GM21717 (cell line): ENCODE data around the gene UNG.

ENCODE experiments used
- ATAC-seq: cut with Tn5 transposase; IDR thresholded peaks from one replicate; pipeline ENCODE4 v1.9.1; 2021; ENCODE audit warnings: mild to moderate bottlenecking, moderate library complexity; ENCODE audit not compliant: unreplicated experiment

The UNG gene

GRCh38 chr12:109088818-109089217 lies 8.6 kb upstream of the UNG start:
- no peak for ATAC-seq

DNA sequence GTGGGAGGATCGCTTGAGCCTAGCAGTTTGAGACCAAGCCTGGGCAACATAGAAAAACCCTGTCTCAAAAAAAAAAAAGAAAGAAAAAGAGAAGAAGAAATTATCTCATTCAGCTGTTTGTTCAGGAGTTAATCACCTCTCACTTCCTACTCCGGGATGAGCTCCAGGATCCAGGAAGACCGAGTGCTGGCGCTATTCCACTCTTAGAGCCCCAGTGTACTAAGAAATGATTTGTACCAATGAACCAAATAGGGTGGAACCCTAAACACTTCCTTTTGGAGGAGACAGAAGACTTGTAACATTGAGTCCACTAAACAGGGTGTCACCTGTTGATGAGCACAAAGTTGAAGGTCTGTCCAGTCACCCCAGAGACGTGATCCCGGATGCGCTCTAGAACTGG lies 7.7 kb upstream of the UNG start:
- no peak for ATAC-seq

DNA sequence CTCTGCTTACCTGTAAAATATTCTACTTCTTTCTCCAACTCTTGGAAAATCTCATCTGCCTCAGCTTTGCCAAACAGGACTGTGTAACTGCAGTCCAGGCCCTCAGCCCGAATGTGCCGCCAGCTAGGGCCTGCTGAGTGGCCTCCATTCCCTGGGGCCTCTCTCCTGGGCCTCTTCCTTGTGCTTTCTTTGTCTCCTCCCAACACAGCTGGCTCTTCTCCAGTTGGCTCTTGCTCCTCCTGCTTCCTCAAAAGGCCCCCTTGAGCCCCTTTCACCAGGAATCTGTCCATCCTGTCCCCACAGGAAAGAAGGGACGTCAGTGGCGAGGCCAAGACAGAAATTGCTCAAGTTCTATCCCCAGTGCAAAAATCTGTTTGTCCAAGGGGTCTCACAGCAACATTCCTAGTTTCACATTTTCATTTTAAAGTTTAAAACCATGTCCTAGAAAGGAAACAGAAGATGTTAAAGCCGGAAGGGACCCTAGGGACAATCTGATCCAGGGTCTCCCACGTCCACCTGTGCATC lies 4.8 kb upstream of the UNG start:
- no peak for ATAC-seq

- peak; percentile 64 for ATAC-seq
Observed at GRCh38 chr12:109093022-109093918, 4.1 kb upstream of the UNG start, which contains the start of gene ALKBH2. Gene ALKBH2 (minus strand): TSS chr12:109093472. CDS start chr12:109092786, 686 bp downstream.

DNA sequence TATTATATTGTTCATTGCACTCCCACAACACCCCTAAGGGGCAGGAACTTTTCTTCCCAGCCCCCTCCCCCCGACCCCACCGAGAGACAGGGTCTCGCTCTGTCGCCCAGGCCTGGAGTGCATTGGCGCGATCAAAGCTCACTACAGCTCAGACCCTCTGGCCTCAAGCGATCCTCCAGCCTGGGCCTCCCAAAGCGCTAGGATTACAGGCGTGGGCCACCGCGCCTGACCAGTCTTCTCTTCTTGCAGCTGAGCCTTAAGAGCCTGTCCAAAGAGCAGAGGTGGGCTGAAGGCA lies 310 bp upstream of the UNG start:
- no peak for ATAC-seq

- peak; percentile 18 for ATAC-seq
Observed at GRCh38 chr12:109098183-109098604, 797 bp downstream of the UNG start.

- no peak for ATAC-seq
Observed at GRCh38 chr12:109098651-109099050, 1.3 kb downstream of the UNG start.

GRCh38 chr12:109099431-109100020 lies 2.1 kb downstream of the UNG start:
- ATAC-seq, result no peak

- ATAC-seq, result no peak
Observed at GRCh38 chr12:109100741-109101140, 3.3 kb downstream of the UNG start.

- no peak for ATAC-seq
Observed at GRCh38 chr12:109102491-109102890, 5.1 kb downstream of the UNG start.

GRCh38 chr12:109105176-109105575 lies 7.8 kb downstream of the UNG start:
- ATAC-seq, result no peak

- ATAC-seq, result no peak
Observed at GRCh38 chr12:109109746-109110350, 12.5 kb downstream of the UNG start.

GRCh38 chr12:109110988-109111495 lies 13.6 kb downstream of the UNG start:
- no peak for ATAC-seq

DNA sequence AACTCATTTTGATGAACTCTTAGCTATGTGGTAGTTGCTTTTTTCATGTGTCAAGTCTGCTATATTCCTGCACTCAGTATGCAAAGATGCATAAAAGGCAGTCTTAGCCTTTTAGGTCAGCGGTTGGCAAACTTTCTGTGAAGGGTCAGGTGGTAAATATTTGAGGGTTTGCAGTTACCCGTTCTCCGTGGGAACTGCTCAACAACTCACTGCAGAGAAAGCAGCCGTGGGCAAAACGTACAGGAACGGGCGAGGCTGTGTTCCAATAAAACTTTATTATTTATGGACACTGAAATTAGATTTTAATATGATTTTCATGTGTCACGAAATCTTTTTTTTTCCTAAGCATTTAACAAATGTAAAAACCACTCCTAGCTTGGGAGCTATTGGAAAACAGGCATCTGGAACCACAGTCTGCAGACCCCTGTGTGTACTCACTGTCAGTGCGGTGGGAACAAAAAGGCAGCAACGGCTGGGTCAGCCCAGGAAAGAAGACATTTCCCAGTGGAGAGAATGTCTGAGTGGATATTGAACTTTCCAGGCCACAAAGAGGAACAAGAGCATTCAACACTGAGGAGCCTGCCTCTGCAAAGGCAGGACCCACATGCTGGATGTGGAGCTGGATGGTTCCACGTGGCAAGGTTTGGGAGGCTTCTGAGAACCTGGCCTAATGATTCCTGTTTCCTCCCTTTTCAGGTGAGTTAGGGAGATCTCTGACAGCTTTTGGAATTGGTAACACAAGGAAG lies 15.5 kb downstream of the UNG start:
- ATAC-seq, result no peak

GRCh38 chr12:109113661-109114321 lies 16.4 kb downstream of the UNG start:
- no peak for ATAC-seq

GRCh38 chr12:109114644-109115043 lies 17.2 kb downstream of the UNG start:
- no peak for ATAC-seq

GRCh38 chr12:109115404-109115757 lies 18.0 kb downstream of the UNG start:
- ATAC-seq, result no peak

- no peak for ATAC-seq
Observed at GRCh38 chr12:109115758-109116610, 18.6 kb downstream of the UNG start, which contains the start of gene ACACB. Gene ACACB (plus strand): TSS chr12:109116587. CDS start chr12:109139406, 22,819 bp downstream.

- ATAC-seq, result no peak
Observed at GRCh38 chr12:109116611-109116949, 19.2 kb downstream of the UNG start.

DNA sequence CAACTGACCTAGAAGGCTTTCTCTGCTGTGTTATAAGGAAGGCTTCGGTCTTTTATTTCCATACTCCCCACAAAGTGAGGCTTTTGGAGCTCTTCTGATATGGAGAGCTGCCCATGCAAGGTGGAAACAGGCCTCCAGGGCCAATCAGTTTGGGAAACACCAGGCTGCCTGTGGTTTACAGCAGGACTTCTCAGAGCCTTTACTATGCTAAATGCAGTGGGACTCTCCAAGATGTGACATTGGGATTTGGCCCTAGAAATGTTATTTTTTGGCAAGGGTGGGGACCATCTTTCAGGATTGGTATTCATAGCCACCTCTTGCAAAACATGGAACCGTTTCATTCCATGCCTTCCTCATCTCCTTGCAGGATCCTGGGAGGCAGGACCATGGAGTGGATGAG lies 22.7 kb downstream of the UNG start:
- ATAC-seq, result no peak
